UCSD-AML1 (cell line): ENCODE measurements around the gene ATXN1.

Experiments
- DNase-seq: peaks from one replicate; lab custom pipeline; 2025; ENCODE audit not compliant: unreplicated experiment; lab: John Stamatoyannopoulos, UW

Gene ATXN1

DNA sequence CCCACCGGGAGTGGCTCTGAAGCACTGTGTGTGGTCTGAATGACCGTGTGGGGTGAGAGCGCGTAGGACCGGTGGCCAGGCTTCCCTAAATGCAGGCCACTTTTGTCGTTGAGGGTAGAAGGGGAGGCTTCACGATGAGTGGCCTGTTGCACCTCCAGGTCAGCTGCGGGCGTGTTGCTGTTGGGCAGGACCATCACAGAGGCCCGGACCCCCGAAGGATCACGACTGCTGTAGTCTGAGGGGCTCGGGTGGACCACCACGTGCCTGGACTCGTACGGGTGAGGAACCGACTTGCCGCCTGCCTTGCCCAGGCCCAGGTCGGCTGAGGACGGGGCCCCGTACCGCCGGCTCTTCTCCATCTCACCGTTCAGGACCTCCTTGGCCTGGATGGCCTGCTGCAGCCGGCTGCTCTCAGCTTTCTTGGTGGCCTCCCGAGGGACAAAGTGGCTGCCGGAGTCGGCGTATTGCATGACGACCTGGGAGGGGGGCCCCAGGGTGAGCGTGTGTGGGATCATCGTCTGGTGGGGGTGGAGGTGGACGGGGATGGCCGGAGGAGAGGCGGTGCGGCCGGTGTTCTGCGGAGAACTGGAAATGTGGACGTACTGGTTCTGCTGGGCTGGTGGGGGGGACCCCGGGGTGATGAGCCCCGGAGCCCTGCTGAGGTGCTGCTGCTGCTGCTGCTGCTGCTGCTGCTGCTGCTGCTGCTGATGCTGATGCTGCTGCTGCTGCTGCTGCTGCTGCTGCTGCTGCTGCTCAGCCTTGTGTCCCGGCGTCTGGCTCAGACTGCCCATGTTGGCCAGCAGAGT, 434.1 kb downstream of the ATXN1 start:
- no peak for DNase-seq

DNA sequence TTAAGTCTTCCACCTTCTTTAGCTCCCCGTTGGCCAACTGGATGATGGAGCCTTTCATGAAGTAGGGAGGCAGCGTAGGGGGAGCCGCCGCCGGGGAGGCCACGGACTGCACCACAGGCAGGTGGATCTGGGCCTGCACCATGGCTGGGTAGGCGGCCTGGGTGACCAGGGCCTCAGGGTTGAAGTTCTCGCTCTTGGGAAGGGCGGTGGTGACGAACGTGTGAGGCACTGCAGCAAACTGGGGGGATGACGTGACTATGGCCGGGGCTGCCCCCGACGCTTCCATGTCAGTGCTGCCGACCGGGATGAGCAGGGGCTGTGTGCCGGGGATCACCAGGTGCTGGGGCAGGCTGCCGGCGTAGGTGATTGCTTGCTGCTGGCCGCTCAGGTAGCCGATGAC, 434.7 kb downstream of the ATXN1 start:
- no peak for DNase-seq

GRCh38 chr6:16324606-16325225, 436.5 kb downstream of the ATXN1 start:
- no peak for DNase-seq

DNA sequence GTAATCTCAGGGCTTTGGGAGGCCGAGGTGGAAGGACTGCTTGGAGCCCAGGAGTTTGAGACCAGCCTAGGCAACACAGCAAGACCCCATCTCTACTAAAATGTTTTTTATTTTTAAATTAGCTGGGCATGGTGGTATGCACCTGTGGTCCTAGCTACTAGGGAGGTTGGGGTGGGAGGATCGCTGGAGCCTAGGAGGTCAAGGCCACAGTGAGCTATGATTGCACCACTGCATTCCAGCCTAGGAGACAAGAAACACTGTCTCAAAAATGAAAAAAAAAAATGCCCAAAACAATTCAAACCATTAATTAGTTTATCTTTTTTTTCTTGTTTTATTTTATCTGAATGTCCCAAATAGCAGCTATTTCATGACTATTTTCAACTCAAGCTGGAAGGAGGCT, 437.1 kb downstream of the ATXN1 start:
- DNase-seq = no peak

DNA sequence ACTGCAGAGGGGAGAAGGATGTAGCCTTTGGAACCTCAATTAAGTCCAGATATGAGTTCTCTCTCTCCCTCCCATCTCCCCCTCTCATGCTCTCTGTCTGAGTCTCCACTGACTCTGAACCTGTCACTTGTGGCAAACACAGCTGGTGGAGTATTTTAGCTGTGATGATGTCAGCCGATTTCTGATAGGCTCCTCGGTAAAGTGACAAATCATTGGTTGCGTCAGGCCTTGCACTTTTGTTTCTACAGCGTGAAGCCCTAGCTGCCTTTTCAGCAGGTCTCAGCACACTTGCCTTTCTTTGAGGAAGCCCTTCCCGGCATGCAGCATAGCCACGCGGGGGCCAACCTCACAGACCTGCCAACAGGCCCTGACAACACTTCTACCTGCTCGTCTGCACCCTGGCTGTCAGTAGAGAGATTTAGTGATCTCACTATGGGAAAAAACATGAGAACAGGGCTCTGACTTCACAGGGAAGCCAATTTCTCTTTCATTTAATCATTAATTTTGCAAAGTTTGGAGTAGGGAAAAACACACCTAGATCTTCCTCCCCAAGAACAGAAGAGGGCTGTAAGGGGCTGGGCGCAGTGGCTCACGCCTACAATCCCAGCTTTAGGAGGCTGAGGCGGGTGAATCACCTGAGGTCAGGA, 438.5 kb downstream of the ATXN1 start:
- no peak for DNase-seq

DNA sequence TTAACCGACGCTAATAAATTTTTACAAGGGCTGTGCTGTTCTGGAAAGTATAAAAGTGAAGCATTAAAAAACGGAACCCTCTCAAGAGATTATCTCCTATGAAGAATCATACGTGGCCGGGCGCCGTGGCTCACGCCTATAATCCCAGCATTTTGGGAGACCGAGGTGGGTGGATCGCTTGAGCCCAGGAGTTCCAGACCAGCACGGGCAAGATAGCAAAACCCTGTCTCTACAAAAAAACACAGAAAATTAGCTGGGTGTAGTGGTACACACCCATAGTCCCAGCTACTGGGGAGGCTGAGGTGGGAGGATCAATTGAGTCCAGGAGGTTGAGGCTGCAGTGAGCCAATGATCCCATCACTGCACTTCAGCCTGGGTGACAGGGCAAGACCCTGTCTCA, 439.4 kb downstream of the ATXN1 start:
- DNase-seq = no peak

DNA sequence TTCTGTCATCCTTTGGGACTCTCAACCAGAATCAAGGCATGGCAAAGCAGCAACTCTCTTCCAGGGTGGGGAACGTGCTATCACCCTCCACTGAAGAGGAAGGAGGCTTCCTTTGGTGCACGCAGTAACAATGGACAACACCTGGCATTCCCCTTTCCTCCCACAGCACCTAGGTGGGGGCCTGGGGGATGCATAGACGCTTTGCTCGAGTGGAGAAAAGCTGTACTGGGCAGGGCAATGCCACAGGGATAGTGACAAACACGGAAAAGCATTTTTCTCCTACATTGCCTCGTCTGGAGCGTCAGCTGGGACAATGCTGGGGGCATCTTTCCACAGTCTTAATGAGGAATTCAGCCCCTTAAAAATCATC, 439.9 kb downstream of the ATXN1 start:
- no peak for DNase-seq

- DNase-seq = no peak
Measured at GRCh38 chr6:16320533-16321340, 440.5 kb downstream of the ATXN1 start.

DNA sequence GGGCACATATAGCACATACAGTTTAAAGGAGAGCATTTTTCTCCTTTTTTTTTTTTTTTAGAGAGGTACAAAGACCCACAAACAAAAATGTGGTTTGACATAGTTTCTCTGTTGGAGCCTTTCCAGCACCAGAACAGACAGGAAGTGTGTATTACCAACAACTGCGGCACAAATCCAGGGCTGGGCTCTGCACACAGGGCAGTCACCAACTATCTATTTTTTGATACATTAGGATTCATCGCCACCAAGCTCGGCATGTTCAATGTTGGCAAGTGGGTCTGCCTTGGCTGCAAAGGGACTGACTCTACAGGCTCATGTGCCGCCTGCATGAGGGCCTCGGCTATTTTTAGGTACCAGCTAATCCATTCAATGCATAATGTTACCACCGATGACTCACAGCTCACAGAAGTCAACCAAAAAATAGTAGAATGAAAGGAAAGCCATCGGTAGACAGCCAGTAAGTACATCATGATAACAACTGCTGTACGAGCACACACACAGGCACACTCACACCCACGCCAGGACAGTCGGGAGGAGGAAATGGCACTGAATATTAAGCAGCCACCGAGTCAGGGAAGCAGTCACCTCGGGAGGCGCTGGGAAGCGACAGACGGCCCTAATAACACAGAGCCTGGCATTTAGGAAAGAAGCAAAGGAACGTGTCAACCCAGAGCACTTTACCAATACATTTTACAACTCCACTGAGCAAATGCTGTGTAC, 441.3 kb downstream of the ATXN1 start:
- DNase-seq = peak; percentile 59

DNA sequence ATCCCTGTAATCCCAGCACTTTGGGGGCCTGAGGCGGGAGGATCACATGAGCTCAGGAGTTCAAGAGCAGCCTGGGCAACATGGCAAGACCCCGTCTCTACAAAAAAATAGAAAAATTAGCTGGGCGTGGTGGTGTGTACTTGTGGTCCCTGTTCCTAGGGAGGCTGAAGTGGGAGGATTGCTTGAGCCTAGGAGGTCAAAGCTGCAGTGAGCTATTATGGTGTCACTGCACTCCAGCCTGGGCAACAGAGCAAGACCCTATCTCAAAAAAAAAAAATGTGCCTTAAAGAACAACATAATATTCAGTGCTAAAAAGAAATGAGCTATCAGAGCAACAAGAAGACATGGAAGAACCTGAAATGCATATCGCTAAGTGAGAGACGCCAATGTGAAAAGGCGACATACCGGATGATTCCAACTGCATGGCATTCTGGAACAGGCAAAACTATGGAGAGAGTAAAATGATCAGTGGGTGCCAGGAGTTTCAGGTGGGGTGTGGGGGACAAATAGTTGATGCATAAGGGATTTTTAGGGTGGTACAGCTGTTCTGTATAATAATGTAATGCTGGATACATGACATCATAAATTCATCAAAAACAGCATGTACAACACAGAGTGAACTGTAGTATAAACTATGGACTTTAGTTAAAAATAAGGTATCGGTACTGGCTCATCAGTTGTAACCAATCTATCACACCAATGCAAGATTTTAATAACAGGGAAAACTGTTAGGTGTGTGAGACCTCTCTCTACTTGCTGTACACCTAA, 442.1 kb downstream of the ATXN1 start:
- no peak for DNase-seq

GRCh38 chr6:16318538-16318937, 442.7 kb downstream of the ATXN1 start:
- DNase-seq = no peak

DNA sequence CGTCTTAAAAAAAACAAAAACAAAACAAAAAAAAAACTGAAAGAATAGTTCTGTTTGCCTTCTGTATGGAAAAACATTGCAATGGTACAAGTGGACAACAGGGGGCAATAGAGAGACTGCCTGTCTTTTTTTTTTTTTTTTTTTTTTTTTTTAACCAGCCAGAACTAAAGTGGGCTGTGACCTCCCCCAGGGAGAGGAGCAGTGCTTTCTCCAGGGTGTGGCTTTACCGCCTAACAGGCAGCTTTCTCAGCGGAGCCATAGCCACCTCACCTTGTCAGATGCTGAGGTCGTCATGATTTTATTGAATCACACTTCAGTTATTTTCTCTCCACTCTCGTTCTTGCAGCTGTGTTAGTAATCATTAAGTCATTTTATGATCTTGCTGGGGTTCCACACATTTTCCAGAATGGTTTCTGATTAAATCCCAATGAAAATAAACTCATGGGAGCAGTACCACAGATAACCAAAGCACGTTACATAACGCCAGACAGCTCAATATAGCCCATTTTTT, 444.5 kb downstream of the ATXN1 start:
- no peak for DNase-seq

- no peak for DNase-seq
Measured at GRCh38 chr6:16314296-16314695, 447.0 kb downstream of the ATXN1 start.

DNA sequence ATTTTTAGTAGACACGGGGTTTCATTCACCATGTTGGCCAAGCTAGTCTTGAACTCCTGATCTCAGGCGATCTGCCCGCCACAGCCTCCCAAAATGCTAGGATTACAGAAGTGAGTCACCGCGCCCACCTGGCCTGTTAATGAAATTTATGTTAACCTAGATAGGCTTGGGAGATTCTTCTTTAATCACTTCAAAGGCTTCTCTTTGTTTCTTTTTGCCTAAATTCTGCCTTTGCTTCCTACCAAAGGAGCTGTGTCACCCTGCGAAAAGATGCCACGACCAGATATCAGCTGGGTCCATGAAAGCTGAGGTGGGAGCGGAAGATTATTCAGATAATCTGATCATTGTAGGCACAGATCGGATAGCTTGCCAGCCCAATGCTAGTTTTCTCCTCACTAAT, 447.5 kb downstream of the ATXN1 start:
- no peak for DNase-seq

GRCh38 chr6:16311763-16312162, 449.5 kb downstream of the ATXN1 start:
- no peak for DNase-seq

GRCh38 chr6:16306334-16306733, 454.9 kb downstream of the ATXN1 start:
- DNase-seq = no peak

GRCh38 chr6:16305788-16306187, 455.5 kb downstream of the ATXN1 start:
- no peak for DNase-seq

- no peak for DNase-seq
Measured at GRCh38 chr6:16305246-16305725, 456.0 kb downstream of the ATXN1 start.

DNA sequence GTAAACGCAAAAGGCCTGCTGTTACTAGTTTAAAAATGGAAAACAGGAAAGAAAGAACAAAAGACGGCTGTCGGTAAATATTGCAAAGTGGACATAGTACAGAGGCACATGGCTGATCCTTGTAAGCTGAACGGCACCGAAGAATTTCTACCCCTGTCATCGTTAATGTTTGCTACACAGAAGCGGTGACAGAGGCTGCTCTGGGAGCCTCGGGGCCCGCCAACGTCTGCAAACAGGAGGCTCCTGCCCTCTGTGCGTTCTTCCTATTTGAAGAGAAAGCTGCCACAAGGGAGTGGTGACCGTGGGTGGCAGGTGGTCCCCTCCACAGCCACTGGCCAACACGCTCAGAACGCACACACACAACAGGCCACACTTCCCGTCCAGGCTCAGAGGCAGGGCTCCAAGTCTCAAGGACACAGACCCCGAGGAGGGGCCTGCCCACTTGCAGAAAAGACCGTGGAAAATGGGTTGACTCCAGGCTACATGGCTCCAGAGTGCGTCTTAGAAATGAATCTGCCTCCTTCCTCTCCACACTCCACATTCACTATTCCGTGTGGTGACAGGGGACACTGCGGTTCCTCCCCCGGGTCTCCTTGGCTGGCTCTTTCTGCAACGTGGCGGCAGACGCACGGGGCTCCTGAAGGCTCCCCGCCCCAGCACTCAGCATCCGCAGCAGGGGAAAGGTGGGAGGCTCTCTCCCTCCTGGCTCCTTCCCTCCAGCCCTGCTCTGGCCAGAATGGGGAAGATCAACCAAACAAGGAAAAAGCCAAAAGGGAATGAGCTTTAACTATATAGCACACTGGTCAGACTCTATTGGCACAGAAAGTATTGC, 458.3 kb downstream of the ATXN1 start:
- no peak for DNase-seq
